Neural cell (in vitro differentiated cells): ENCODE results near the gene MYRF.

ENCODE experiments used
- CTCF ChIP-seq: fragments of 450-650 bp; IDR thresholded peaks from 2 replicates; pipeline ENCODE4 v1.5.1; 2014; ENCODE audit warnings: antibody characterized with exemption, mild to moderate bottlenecking, moderate library complexity; ENCODE audit not compliant: poor library complexity, severe bottlenecking
- EZH2 ChIP-seq: fragments of 200-600, 300-800 bp; shearing (Covaris generic), sonication (generic); IDR thresholded peaks from 2 replicates; pipeline ENCODE4 v1.6.1; 2014; ENCODE audit warnings: antibody characterized with exemption, low read length, borderline replicate concordance, mild to moderate bottlenecking; ENCODE audit not compliant: insufficient read depth, poor library complexity, severe bottlenecking
- POLR2AphosphoS5 ChIP-seq: IDR thresholded peaks from 2 replicates; pipeline ENCODE4 v1.6.1; 2012

GRCh38 chr11:61817471-61818202 is 65.2 kb downstream of the MYRF start:
- TF ChIP-seq EZH2 (no peak), CTCF (no peak), POLR2AphosphoS5 (no peak)
